ENCODE data around the gene TSHZ1. TPM values are rescaled to one million over a fixed set of nuclear protein-coding genes. Genes with fewer than 3 reads are reported as not detected.

The TSHZ1 gene
- total RNA-seq, 1 donor from 2014 or later: 4.8 TPM

GRCh38 chr18:75255094-75255493 is 44.5 kb downstream of the TSHZ1 start:
- no peaks in the 10 kb centered on the region for H3K27me3 ChIP-seq (ENCODE audit: control insufficient read depth, insufficient read depth, low read length)
- no peaks in the 10 kb centered on the region for H3K36me3 ChIP-seq (ENCODE audit: control insufficient read depth, insufficient read depth, low read length)
- no peak overlapping the region for H3K4me3 ChIP-seq (ENCODE audit: low read depth, low read length)
- DNase-seq (ENCODE audit: low read depth): no peak
- TF ChIP-seq CTCF (IDR thresholded peaks at IDR 0.05; ENCODE audit: insufficient read depth, low read length, poor library complexity, severe bottlenecking): no peak

- DNase-seq (ENCODE audit: low read depth): no peak
- Histone ChIP-seq H3K4me3 (ENCODE audit: low read depth, low read length) (no peak overlapping the region), H3K36me3 (ENCODE audit: control insufficient read depth, insufficient read depth, low read length) (no peaks in the 10 kb centered on the region), H3K27me3 (ENCODE audit: control insufficient read depth, insufficient read depth, low read length) (no peaks in the 10 kb centered on the region)
- no peak for TF ChIP-seq CTCF (IDR thresholded peaks at IDR 0.05; ENCODE audit: insufficient read depth, low read length, poor library complexity, severe bottlenecking)
These were observed 45.8 kb downstream of the TSHZ1 start for GRCh38 chr18:75256376-75256775.

DNA sequence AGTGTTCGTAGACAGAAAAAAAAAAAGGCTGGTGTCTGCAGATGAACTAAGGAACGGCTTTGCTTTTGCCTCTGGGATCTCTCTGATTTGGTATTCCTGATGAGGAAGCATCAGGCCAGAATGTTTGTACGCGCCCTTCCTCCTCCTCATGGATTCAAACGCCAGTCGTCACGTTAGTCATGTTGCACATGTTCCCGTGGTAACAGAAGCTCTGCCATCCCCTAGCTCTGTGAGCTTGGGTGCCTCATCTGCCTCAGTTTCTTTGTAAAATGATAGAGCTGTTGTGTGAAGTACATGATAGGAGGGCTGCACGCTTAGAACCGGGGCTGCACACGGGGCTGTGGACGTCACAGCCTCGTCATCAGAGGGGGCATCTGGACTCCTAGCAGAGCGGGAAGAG is 47.0 kb downstream of the TSHZ1 start:
- no peak overlapping the region for H3K4me3 ChIP-seq (ENCODE audit: low read depth, low read length)
- TF ChIP-seq CTCF (IDR thresholded peaks at IDR 0.05; ENCODE audit: insufficient read depth, low read length, poor library complexity, severe bottlenecking): no peak
- no peaks in the 10 kb centered on the region for H3K36me3 ChIP-seq (ENCODE audit: control insufficient read depth, insufficient read depth, low read length)
- no peak for DNase-seq (ENCODE audit: low read depth)
- no peaks in the 10 kb centered on the region for H3K27me3 ChIP-seq (ENCODE audit: control insufficient read depth, insufficient read depth, low read length)

DNA sequence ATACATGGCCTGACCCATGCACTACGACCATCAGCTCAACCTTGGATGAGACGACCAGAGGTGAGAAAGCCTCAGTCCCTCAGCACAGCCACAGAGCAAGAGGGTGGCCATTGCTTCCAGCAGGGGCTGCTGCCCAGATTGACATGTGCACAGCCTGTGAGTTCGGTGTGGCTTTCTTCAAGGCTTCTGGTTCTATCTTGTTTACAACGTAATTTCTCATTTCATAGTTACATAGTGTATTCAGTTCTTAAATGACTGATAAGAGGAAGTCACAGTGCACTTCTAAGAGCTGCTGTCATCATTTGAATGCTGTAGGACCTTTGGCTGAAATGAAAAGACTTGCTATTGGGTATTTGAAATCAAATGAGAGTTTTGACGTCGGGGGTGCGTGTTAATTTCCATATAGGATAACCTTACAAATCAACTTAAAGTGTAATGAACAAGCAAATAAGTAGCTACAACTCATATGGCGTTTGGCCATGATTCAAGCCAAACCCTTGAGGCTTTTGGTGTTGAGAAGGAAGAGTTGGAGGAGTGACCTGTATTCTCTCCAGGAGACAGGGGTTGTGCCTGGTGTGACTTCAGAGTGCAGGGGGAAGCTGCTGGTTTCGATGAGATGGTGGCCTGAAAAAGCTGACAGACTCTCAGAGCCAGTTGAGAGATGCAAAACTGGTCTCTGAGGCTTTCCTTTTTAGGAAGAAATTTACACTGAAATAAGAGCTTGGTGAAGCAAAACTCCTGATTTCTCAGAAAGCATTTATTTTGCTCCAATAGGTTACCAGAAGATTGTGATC is 51.0 kb downstream of the TSHZ1 start:
- no peak for DNase-seq (ENCODE audit: low read depth)
- Histone ChIP-seq H3K4me3 (ENCODE audit: low read depth, low read length) (no peak overlapping the region), H3K27me3 (ENCODE audit: control insufficient read depth, insufficient read depth, low read length) (no peaks in the 10 kb centered on the region), H3K36me3 (ENCODE audit: control insufficient read depth, insufficient read depth, low read length) (no peaks in the 10 kb centered on the region)
- no peak for TF ChIP-seq CTCF (IDR thresholded peaks at IDR 0.05; ENCODE audit: insufficient read depth, low read length, poor library complexity, severe bottlenecking)

DNA sequence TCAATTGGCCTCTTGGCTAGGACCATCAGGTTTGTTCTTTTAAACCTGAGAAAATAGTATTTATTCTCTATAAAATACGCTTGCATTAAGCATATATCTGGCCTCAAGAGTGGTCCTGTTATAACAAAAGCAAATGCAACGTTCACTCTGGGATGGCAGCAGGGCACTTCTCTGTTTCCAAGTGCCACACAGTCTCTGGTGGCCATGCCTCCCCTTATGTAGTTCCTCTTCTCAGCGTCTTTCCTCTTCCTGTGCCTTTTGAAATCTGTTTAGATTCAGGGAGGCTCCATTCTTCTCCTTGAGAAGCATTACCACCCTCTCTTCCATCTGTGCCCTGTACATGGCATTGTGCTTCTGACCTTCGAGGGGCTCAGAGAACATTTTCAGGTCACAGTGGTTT is 51.9 kb downstream of the TSHZ1 start:
- DNase-seq (ENCODE audit: low read depth): no peak
- H3K36me3 ChIP-seq (ENCODE audit: control insufficient read depth, insufficient read depth, low read length): no peaks in the 10 kb centered on the region
- no peaks in the 10 kb centered on the region for H3K27me3 ChIP-seq (ENCODE audit: control insufficient read depth, insufficient read depth, low read length)
- H3K4me3 ChIP-seq (ENCODE audit: low read depth, low read length): no peak overlapping the region
- no peak for TF ChIP-seq CTCF (IDR thresholded peaks at IDR 0.05; ENCODE audit: insufficient read depth, low read length, poor library complexity, severe bottlenecking)

- no peak for DNase-seq (ENCODE audit: low read depth)
- no peaks in the 10 kb centered on the region for H3K27me3 ChIP-seq (ENCODE audit: control insufficient read depth, insufficient read depth, low read length)
- no peaks in the 10 kb centered on the region for H3K36me3 ChIP-seq (ENCODE audit: control insufficient read depth, insufficient read depth, low read length)
- TF ChIP-seq CTCF (IDR thresholded peaks at IDR 0.05; ENCODE audit: insufficient read depth, low read length, poor library complexity, severe bottlenecking): no peak
- no peak overlapping the region for H3K4me3 ChIP-seq (ENCODE audit: low read depth, low read length)
These were observed 53.6 kb downstream of the TSHZ1 start for GRCh38 chr18:75264195-75264594.

All from kidney epithelial cell (primary cell).